RWPE2 (cell line): ENCODE data around the gene C17orf107.

ENCODE experiments used
- ATAC-seq: fragments of 200-7000 bp; cut with Tn5 transposase; 3 replicates; pipeline ENCODE4 v1.9.1; 2021; ENCODE audit warnings: low read depth
- DNase-seq: peaks from one replicate; pipeline ENCODE4 v3.0.0-alpha.2; 2020; ENCODE audit warnings: low spot score
- H3K27ac ChIP-seq: fragments of 450-650 bp; 2 replicates; pipeline ENCODE4 v1.5.1; 2017; ENCODE audit warnings: mild to moderate bottlenecking; ENCODE audit not compliant: poor library complexity, severe bottlenecking
- H3K27me3 ChIP-seq: fragments of 250-450 bp; sonication (Bioruptor Pico); 2 replicates; pipeline ENCODE4 v1.5.1; 2021; ENCODE audit warnings: mild to moderate bottlenecking, moderate library complexity; ENCODE audit not compliant: insufficient read depth, poor library complexity, severe bottlenecking
- H3K36me3 ChIP-seq: fragments of 250-450 bp; sonication (Bioruptor Pico); 2 replicates; pipeline ENCODE4 v1.5.1; 2020; ENCODE audit warnings: low read depth, mild to moderate bottlenecking, moderate library complexity
- H3K4me1 ChIP-seq: fragments of 250-450 bp; sonication (Bioruptor Pico); 2 replicates; pipeline ENCODE4 v1.5.1; 2021; ENCODE audit warnings: mild to moderate bottlenecking, moderate library complexity; ENCODE audit not compliant: insufficient read depth, poor library complexity, severe bottlenecking
- H3K4me3 ChIP-seq: fragments of 250-450 bp; sonication (Bioruptor Pico); 2 replicates; pipeline ENCODE4 v1.5.1; 2021; ENCODE audit warnings: mild to moderate bottlenecking, moderate library complexity; ENCODE audit not compliant: severe bottlenecking
- H3K9me3 ChIP-seq: fragments of 250-450 bp; sonication (Bioruptor Pico); 2 replicates; pipeline ENCODE4 v1.5.1; 2021; ENCODE audit warnings: mild to moderate bottlenecking, moderate library complexity; ENCODE audit not compliant: severe bottlenecking
- TF ChIP-seq, protein P1 (sequence below): fragments of 450-650 bp; IDR thresholded peaks from one replicate; pipeline ENCODE4 v1.5.1; 2017; ENCODE audit warnings: mild to moderate bottlenecking, moderate library complexity; ENCODE audit not compliant: poor library complexity, severe bottlenecking

The C17orf107 gene

DNA sequence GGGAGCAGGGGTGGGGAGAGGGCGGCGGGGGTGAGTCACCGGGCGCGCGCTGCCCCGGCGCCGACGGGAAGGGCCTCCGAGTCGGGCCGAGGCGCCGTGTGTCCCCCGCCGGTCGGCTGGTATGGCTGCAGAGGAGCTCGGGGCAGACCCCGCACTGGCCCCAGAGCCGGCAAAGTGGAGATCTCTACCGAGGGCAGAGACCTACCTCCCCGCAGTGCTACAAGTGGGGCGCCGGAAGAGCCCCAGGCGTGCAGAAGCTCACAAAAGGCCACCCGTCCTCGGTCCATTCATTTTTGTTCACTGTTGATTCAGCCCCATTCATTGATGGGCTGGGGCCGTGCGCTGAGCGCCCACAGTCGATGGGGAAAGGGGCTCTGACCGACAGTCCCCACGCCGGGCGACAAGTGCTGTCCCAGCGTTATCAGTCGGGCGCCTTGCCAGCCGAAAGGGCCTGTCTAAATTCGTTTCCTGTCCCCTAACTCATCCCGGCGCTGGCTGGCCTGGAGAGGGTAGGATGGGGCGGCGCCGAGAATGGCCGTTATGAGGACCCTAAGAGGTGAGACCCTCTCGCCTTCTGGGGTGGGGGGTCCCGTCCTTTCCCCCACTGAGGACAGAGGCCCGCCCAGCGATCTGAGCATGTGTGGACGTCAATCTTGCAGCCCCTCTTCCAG, 50.9 kb downstream of the C17orf107 start:
- peak; percentile 14 for ATAC-seq

DNA sequence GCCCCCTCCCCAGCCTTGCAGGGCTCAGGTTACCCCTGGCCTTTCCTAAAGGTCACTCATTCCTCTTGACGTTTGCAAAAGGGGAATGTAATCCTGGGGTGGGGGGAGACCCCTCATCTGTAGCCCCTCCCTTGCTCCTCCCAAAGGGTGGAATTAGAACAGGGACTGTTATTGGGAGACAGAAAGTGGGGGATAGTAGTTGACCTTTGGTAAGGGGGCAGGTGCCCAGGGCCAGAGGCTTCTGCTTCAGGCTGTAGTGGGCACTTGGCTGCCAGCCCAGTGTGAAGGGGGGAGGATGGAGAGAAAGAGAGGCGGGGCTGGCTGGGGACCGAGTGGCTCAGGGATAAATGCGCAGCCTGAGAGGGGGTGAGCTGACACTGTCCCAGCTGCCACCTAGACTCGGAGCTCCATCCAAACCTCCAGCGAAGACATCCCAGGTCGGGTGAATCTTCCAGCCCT, 51.4 kb downstream of the C17orf107 start, which contains the start of gene ENO3:
Gene ENO3, plus strand, starts transcription at position 374 of the 459 bp plus-strand sequence. CDS start 711 bp downstream, outside the sequence.
- ATAC-seq (no peak), DNase-seq (no peak)
- Histone ChIP-seq H3K36me3 (peaks cover 23% of the 10 kb centered on the region), H3K4me1 (peaks cover 12% of the 10 kb centered on the region), H3K4me3 (peak within 1 kb of the TSS; percentile 88), H3K9me3 (no peaks in the 10 kb centered on the region), H3K27ac (peak within 1 kb of the TSS; percentile 99), H3K27me3 (no peaks in the 10 kb centered on the region)
- TF ChIP-seq, protein P1, sequence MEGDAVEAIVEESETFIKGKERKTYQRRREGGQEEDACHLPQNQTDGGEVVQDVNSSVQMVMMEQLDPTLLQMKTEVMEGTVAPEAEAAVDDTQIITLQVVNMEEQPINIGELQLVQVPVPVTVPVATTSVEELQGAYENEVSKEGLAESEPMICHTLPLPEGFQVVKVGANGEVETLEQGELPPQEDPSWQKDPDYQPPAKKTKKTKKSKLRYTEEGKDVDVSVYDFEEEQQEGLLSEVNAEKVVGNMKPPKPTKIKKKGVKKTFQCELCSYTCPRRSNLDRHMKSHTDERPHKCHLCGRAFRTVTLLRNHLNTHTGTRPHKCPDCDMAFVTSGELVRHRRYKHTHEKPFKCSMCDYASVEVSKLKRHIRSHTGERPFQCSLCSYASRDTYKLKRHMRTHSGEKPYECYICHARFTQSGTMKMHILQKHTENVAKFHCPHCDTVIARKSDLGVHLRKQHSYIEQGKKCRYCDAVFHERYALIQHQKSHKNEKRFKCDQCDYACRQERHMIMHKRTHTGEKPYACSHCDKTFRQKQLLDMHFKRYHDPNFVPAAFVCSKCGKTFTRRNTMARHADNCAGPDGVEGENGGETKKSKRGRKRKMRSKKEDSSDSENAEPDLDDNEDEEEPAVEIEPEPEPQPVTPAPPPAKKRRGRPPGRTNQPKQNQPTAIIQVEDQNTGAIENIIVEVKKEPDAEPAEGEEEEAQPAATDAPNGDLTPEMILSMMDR, result no peak

More for the DNA sequence above, 50.9 kb downstream of the C17orf107 start:
- H3K4me3 ChIP-seq, result peak overlapping the region; percentile 88
- TF ChIP-seq, protein P1, result no peak
- H3K9me3 ChIP-seq, result no peaks in the 10 kb centered on the region
- H3K27ac ChIP-seq, result peak overlapping the region; percentile 99
- H3K27me3 ChIP-seq, result no peaks in the 10 kb centered on the region
- H3K4me1 ChIP-seq, result peaks cover 18% of the 10 kb centered on the region
- H3K36me3 ChIP-seq, result peaks cover 28% of the 10 kb centered on the region
- DNase-seq, result no peak

DNA sequence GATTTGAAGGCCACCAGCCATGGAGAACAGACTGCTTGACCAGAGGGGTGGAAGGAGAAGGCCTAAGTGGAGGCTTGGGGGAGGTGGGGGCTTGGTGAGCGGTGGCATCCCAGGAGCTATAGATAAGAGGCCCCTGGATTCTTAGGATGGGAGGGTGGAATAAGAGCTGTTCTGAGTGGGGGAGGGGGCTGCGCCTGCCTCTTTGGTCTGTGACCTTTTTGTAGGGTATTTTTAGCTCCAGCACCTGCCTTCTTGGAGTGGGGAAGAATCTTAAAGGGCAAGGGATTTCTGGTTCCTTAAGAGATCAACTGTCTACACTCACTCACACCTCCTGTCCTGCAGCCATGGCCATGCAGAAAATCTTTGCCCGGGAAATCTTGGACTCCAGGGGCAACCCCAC, 52.1 kb downstream of the C17orf107 start:
- TF ChIP-seq, protein P1, result no peak

More for the DNA sequence above, 52.1 kb downstream of the C17orf107 start:
- H3K4me3 ChIP-seq, result no peak overlapping the region
- no peak for DNase-seq
- peak overlapping the region; percentile 99 for H3K27ac ChIP-seq
- no peaks in the 10 kb centered on the region for H3K9me3 ChIP-seq
- peaks cover 8% of the 10 kb centered on the region for H3K4me1 ChIP-seq
- no peak for ATAC-seq
- H3K27me3 ChIP-seq, result no peaks in the 10 kb centered on the region
- H3K36me3 ChIP-seq, result peaks cover 15% of the 10 kb centered on the region
